GM12878 (cell line): ENCODE data around the gene CACNA1E.

Experiments
- CBX5 ChIP-seq: sonication (generic); IDR thresholded peaks from 2 replicates; pipeline ENCODE4 v1.6.1; 2016; ENCODE audit warnings: low read depth, moderate library complexity, mild to moderate bottlenecking, inconsistent platforms
- CTCF ChIP-seq, 3 experiments: IDR thresholded peaks in 2 of 3; conservative IDR thresholded peaks in 1 of 3; 2 replicates each; pipeline ENCODE4 v1.5.1; 2011; ENCODE audit warnings: low read depth in 3 of 3, low read length in 3 of 3, mild to moderate bottlenecking in 3 of 3, control low read depth in 2 of 3, moderate library complexity in 2 of 3, inconsistent platforms in 1 of 3, mixed read lengths in 1 of 3; ENCODE audit not compliant: control insufficient read depth in 2 of 3, insufficient read depth in 1 of 3; ENCODE audit errors: extremely low read depth in 1 of 3
- MYC ChIP-seq: IDR thresholded peaks from 2 replicates; pipeline ENCODE4 v1.6.1; 2011; ENCODE audit warnings: mild to moderate bottlenecking, low read length, moderate library complexity, inconsistent platforms; ENCODE audit not compliant: insufficient read depth, insufficient replicate concordance, insufficient read length, severe bottlenecking
- NFYB ChIP-seq: IDR thresholded peaks from 2 replicates; pipeline ENCODE4 v1.6.1; 2011; ENCODE audit warnings: low read depth, mild to moderate bottlenecking, low read length, improper control_type of control experiment, moderate library complexity; ENCODE audit not compliant: insufficient read depth
- RCOR1 ChIP-seq: conservative IDR thresholded peaks from 2 replicates; pipeline ENCODE4 v1.6.1; 2012; ENCODE audit warnings: low read depth, low read length, improper control_type of control experiment

GRCh38 chr1:181849071-181849470 lies 365.8 kb downstream of the CACNA1E start:
- TF ChIP-seq CTCF (IDR thresholded peaks at IDR 0.05 in 2 of 3, conservative IDR thresholded peaks at IDR 0.05 in 1 of 3; ENCODE audit: control insufficient read depth in 2 of 3, extremely low read depth in 1 of 3, insufficient read depth in 1 of 3, low read depth in 3 of 3, low read length in 3 of 3), result no peak
- TF ChIP-seq NFYB, result no peak
- TF ChIP-seq RCOR1, result no peak
- TF ChIP-seq CBX5, result no peak
- TF ChIP-seq MYC, result no peak
